HepG2 (cell line): ENCODE measurements around the gene KLHDC4. TPM values are rescaled to one million over a fixed set of nuclear protein-coding genes. Genes with fewer than 3 reads are reported as not detected.

ENCODE experiments used
- BCL3 ChIP-seq: sonication (generic); formaldehyde crosslinking; IDR thresholded peaks from 2 replicates; pipeline ENCODE4 v1.5.1; 2020; ENCODE audit warnings: mild to moderate bottlenecking, missing genetic modification reagents, moderate library complexity
- CBFB ChIP-seq: sonication (generic); formaldehyde crosslinking; IDR thresholded peaks from 2 replicates; pipeline ENCODE4 v1.4.0; 2020; ENCODE audit warnings: missing genetic modification reagents
- CEBPB ChIP-seq: IDR thresholded peaks from 2 replicates; pipeline ENCODE4 v1.6.1; 2011; ENCODE audit warnings: low read depth, low read length, improper control_type of control experiment, borderline replicate concordance
- E2F5 ChIP-seq: sonication (generic); formaldehyde crosslinking; conservative IDR thresholded peaks from 2 replicates; pipeline ENCODE4 v1.4.0; 2020; ENCODE audit warnings: missing genetic modification reagents
- GABPA ChIP-seq, 2 experiments: IDR thresholded peaks; 2 replicates each; pipeline ENCODE4 v1.6.1; 2011 to 2016; ENCODE audit warnings: low read depth in 2 of 2, low read length in 1 of 2, missing biosample characterization in 1 of 2, missing genetic modification characterization in 1 of 2
- HNRNPK ChIP-seq: fragments of 200-400 bp; formaldehyde crosslinking; IDR thresholded peaks from 2 replicates; pipeline ENCODE4 v1.6.1; 2018; ENCODE audit warnings: low read length, low read depth, moderate library complexity, mild to moderate bottlenecking; ENCODE audit not compliant: poor library complexity, severe bottlenecking
- IRX3 ChIP-seq: sonication (generic); formaldehyde crosslinking; IDR thresholded peaks from 2 replicates; pipeline ENCODE4 v1.8.1; 2023; ENCODE audit warnings: mild to moderate bottlenecking, low read depth, missing genetic modification reagents, borderline replicate concordance
- MED8 ChIP-seq: sonication (generic); formaldehyde crosslinking; IDR thresholded peaks from 2 replicates; pipeline ENCODE4 v1.8.1; 2023; ENCODE audit warnings: mild to moderate bottlenecking, missing genetic modification reagents; ENCODE audit not compliant: insufficient replicate concordance
- NFIC ChIP-seq: IDR thresholded peaks from 2 replicates; pipeline ENCODE4 v1.6.1; 2012; ENCODE audit warnings: mild to moderate bottlenecking, low read length, inconsistent platforms
- NONO ChIP-seq, 2 experiments: fragments of 450-650 bp in 1 of 2; sonication (generic) in 1 of 2; formaldehyde crosslinking in 1 of 2; IDR thresholded peaks in 1 of 2; conservative IDR thresholded peaks in 1 of 2; 2 replicates each; pipeline versions ENCODE4 v1.6.1 to v1.8.0; 2017 to 2022; ENCODE audit warnings: mild to moderate bottlenecking in 1 of 2, missing genetic modification reagents in 1 of 2, moderate library complexity in 1 of 2
- POLR2AphosphoS2 ChIP-seq: IDR thresholded peaks from 2 replicates; pipeline ENCODE4 v1.6.1; 2011; ENCODE audit warnings: low read depth, low read length, improper control_type of control experiment
- REST ChIP-seq, 2 experiments: IDR thresholded peaks; 2 replicates each; pipeline ENCODE4 v1.6.1; 2011 to 2012; ENCODE audit warnings: low read length in 2 of 2, borderline replicate concordance in 1 of 2, low read depth in 1 of 2, mild to moderate bottlenecking in 1 of 2, moderate library complexity in 1 of 2
- THAP11 ChIP-seq: IDR thresholded peaks from 2 replicates; pipeline ENCODE4 v1.6.1; 2016; ENCODE audit warnings: missing biosample characterization, missing genetic modification reagents
- ZBTB46 ChIP-seq: sonication (generic); formaldehyde crosslinking; IDR thresholded peaks from 2 replicates; pipeline ENCODE4 v1.4.0; 2020; ENCODE audit warnings: mild to moderate bottlenecking, missing genetic modification reagents, borderline replicate concordance
- ZKSCAN8 ChIP-seq: IDR thresholded peaks from 2 replicates; pipeline ENCODE4 v1.6.1; 2016; ENCODE audit warnings: borderline replicate concordance, missing genetic modification reagents, missing compliant biosample characterization
- ZNF24 ChIP-seq: fragments of 450-650 bp; IDR thresholded peaks from 2 replicates; pipeline ENCODE4 v1.6.1; 2017; ENCODE audit warnings: antibody characterized with exemption, mild to moderate bottlenecking
- ZNF256 ChIP-seq: sonication (generic); formaldehyde crosslinking; conservative IDR thresholded peaks from 2 replicates; pipeline ENCODE4 v1.4.0; 2020; ENCODE audit warnings: missing genetic modification reagents
- ZNF614 ChIP-seq: IDR thresholded peaks from 2 replicates; pipeline ENCODE4 v1.6.1; 2018; ENCODE audit warnings: missing biosample characterization, missing genetic modification reagents, inconsistent platforms, borderline replicate concordance
- ZNF674 ChIP-seq: sonication (generic); formaldehyde crosslinking; IDR thresholded peaks from 2 replicates; pipeline ENCODE4 v1.5.0; 2020; ENCODE audit warnings: low read depth, mild to moderate bottlenecking, missing genetic modification reagents
- ZNF75D ChIP-seq: sonication (generic); formaldehyde crosslinking; IDR thresholded peaks from 2 replicates; pipeline ENCODE4 v1.8.1; 2023; ENCODE audit warnings: missing genetic modification reagents, mild to moderate bottlenecking, borderline replicate concordance
- polyA plus RNA-seq, 8 experiments: library from polyadenylated mRNA; depleted of rRNA in 3 of 8; stranded (reverse) in 7 of 8; unstranded in 1 of 8; fragments of >200 nt; fragmentation: Illumina TruSeq in 4 of 8; extraction: Trizol in 4 of 8; gene quantifications; 2 replicates each; pipeline versions ENCODE4 v1.2.1 to v1.2.3, GENCODE V29; 2011 to 2016; ENCODE audit warnings: low read depth in 4 of 8, missing spikeins in 1 of 8, mixed read lengths in 1 of 8; ENCODE audit not compliant: insufficient read depth in 1 of 8
- total RNA-seq, 5 experiments: library from RNA; depleted of rRNA; stranded (reverse); fragments of >200 nt; fragmentation: Illumina TruSeq; extraction: Trizol; gene quantifications; 2 replicates each; pipeline ENCODE4 v1.2.3, GENCODE V29; 2016; ENCODE audit warnings: low read depth in 1 of 5

The KLHDC4 gene
- total and polyA plus RNA-seq, 2 of the 13 experiments (the other 11 are each of a cell fraction or from before 2014, with no cell fraction given) = 18.7 to 31.8 TPM

GRCh38 chr16:87812200-87812656 lies 46.4 kb upstream of the KLHDC4 start (continued):
- TF ChIP-seq HNRNPK (no peak), ZKSCAN8 (CRISPR knock-in tag) (no peak), ZNF674 (CRISPR knock-in tag) (no peak), GABPA (IDR thresholded peaks at IDR 0.05; ENCODE audit: low read depth, low read length) (no peak), GABPA (CRISPR knock-in tag; IDR thresholded peaks at IDR 0.05; ENCODE audit: low read depth) (no peak), CBFB (CRISPR knock-in tag) (no peak), ZNF614 (peak; percentile 27; the same call in 1 of the 2 replicates), ZNF256 (CRISPR knock-in tag) (no peak), E2F5 (CRISPR knock-in tag) (no peak), IRX3 (CRISPR knock-in tag) (no peak), BCL3 (CRISPR knock-in tag) (no peak; the same call in 1 of the 2 replicates), NFIC (no peak), MED8 (CRISPR knock-in tag) (no peak), THAP11 (CRISPR knock-in tag) (no peak), POLR2AphosphoS2 (no peak), ZBTB46 (CRISPR knock-in tag) (no peak), ZNF75D (CRISPR knock-in tag) (no peak), NONO (IDR thresholded peaks at IDR 0.05) (no peak), NONO (CRISPR knock-in tag; conservative IDR thresholded peaks at IDR 0.05) (no peak), REST (IDR thresholded peaks at IDR 0.05; ENCODE audit: borderline replicate concordance in 1 of 2, low read depth in 1 of 2, low read length in 2 of 2) (no peak), CEBPB (0 out of 2 replicates have a peak, but pooled peaks have one; percentile 33), ZNF24 (no peak)
